ENCODE data around the gene MUSTN1. TPM values are rescaled to one million over a fixed set of nuclear protein-coding genes. Genes with fewer than 3 reads are reported as not detected.

MUSTN1 gene
- total and polyA plus RNA-seq, 2 of the 13 experiments (the other 11 are each of a cell fraction or from before 2014, with no cell fraction given) = 0.84 to 1.4 TPM

DNA sequence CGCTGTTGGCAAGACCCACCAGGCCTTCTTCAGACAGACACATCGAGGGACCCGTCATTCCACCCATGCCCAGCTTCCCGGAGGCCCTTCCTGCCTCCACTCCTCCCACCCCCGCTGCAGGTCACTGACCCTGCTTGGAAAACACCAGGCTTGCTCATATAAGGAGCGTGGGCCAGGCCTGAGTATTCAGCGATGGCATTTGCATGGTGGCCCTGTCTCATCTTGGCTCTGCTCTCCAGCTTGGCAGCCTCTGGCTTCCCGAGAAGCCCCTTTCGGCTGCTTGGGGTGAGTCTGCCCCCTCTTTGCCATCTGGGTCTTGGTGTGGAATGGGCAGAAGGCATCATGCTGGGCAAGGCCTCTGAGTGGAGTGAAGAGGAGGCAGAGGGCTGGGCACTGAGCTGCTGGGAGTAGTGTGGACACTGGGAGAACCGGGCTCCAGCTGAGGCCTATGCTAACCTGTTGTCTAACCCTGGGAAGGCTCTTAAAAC, 40.2 kb downstream of the MUSTN1 start, which contains the start of gene ITIH3 (continued):
- 0 out of 2 replicates have a peak, but pooled peaks have one; percentile 37 for TF ChIP-seq ZNF572 (CRISPR knock-in tag; IDR thresholded peaks at IDR 0.05)
- TF ChIP-seq ZNF660 (CRISPR knock-in tag; IDR thresholded peaks at IDR 0.05; ENCODE audit: borderline replicate concordance, low read depth) = no peak
- peak; percentile 67; the same call in 1 of the 2 replicates for TF ChIP-seq MAZ (IDR thresholded peaks at IDR 0.05; ENCODE audit: borderline replicate concordance, low read depth, low read length)
- no peak for TF ChIP-seq MAZ (CRISPR knock-in tag; IDR thresholded peaks at IDR 0.05; ENCODE audit: low read depth)
- TF ChIP-seq ZNF652 (CRISPR knock-in tag; IDR thresholded peaks at IDR 0.05; ENCODE audit: borderline replicate concordance, low read depth) = no peak
- no peak for TF ChIP-seq MYNN (CRISPR knock-in tag; IDR thresholded peaks at IDR 0.05; ENCODE audit: low read depth)
- TF ChIP-seq, protein P1, sequence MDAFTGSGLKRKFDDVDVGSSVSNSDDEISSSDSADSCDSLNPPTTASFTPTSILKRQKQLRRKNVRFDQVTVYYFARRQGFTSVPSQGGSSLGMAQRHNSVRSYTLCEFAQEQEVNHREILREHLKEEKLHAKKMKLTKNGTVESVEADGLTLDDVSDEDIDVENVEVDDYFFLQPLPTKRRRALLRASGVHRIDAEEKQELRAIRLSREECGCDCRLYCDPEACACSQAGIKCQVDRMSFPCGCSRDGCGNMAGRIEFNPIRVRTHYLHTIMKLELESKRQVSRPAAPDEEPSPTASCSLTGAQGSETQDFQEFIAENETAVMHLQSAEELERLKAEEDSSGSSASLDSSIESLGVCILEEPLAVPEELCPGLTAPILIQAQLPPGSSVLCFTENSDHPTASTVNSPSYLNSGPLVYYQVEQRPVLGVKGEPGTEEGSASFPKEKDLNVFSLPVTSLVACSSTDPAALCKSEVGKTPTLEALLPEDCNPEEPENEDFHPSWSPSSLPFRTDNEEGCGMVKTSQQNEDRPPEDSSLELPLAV (CRISPR knock-in tag; conservative IDR thresholded peaks at IDR 0.05; ENCODE audit: low read depth) = no peak
- TF ChIP-seq DNMT3B (CRISPR knock-in tag; conservative IDR thresholded peaks at IDR 0.05) = no peak
- TF ChIP-seq, protein P2, sequence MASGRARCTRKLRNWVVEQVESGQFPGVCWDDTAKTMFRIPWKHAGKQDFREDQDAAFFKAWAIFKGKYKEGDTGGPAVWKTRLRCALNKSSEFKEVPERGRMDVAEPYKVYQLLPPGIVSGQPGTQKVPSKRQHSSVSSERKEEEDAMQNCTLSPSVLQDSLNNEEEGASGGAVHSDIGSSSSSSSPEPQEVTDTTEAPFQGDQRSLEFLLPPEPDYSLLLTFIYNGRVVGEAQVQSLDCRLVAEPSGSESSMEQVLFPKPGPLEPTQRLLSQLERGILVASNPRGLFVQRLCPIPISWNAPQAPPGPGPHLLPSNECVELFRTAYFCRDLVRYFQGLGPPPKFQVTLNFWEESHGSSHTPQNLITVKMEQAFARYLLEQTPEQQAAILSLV (CRISPR knock-in tag; IDR thresholded peaks at IDR 0.05; ENCODE audit: borderline replicate concordance) = no peak
- TF ChIP-seq ZNF263 (CRISPR knock-in tag; IDR thresholded peaks at IDR 0.05) = no peak
- TF ChIP-seq ZNF354B (CRISPR knock-in tag; IDR thresholded peaks at IDR 0.05) = 0 out of 2 replicates have a peak, but pooled peaks have one; percentile 53
- TF ChIP-seq, protein P3, sequence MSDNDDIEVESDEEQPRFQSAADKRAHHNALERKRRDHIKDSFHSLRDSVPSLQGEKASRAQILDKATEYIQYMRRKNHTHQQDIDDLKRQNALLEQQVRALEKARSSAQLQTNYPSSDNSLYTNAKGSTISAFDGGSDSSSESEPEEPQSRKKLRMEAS (IDR thresholded peaks at IDR 0.05) = peak; percentile 54
- TF ChIP-seq ZNF431 (CRISPR knock-in tag; IDR thresholded peaks at IDR 0.05; ENCODE audit: borderline replicate concordance, low read depth) = no peak
- TF ChIP-seq, protein P4, sequence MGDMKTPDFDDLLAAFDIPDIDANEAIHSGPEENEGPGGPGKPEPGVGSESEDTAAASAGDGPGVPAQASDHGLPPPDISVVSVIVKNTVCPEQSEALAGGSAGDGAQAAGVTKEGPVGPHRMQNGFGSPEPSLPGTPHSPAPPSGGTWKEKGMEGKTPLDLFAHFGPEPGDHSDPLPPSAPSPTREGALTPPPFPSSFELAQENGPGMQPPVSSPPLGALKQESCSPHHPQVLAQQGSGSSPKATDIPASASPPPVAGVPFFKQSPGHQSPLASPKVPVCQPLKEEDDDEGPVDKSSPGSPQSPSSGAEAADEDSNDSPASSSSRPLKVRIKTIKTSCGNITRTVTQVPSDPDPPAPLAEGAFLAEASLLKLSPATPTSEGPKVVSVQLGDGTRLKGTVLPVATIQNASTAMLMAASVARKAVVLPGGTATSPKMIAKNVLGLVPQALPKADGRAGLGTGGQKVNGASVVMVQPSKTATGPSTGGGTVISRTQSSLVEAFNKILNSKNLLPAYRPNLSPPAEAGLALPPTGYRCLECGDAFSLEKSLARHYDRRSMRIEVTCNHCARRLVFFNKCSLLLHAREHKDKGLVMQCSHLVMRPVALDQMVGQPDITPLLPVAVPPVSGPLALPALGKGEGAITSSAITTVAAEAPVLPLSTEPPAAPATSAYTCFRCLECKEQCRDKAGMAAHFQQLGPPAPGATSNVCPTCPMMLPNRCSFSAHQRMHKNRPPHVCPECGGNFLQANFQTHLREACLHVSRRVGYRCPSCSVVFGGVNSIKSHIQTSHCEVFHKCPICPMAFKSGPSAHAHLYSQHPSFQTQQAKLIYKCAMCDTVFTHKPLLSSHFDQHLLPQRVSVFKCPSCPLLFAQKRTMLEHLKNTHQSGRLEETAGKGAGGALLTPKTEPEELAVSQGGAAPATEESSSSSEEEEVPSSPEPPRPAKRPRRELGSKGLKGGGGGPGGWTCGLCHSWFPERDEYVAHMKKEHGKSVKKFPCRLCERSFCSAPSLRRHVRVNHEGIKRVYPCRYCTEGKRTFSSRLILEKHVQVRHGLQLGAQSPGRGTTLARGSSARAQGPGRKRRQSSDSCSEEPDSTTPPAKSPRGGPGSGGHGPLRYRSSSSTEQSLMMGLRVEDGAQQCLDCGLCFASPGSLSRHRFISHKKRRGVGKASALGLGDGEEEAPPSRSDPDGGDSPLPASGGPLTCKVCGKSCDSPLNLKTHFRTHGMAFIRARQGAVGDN (CRISPR knock-in tag; IDR thresholded peaks at IDR 0.05) = peak; percentile 82
- no peak for TF ChIP-seq REXO4 (CRISPR knock-in tag; IDR thresholded peaks at IDR 0.05; ENCODE audit: borderline replicate concordance)
- no peak for TF ChIP-seq TBP (CRISPR knock-in tag; IDR thresholded peaks at IDR 0.05)
- no peak for TF ChIP-seq SATB2 (CRISPR knock-in tag; IDR thresholded peaks at IDR 0.05)
- TF ChIP-seq NKX3-1 (CRISPR knock-in tag; IDR thresholded peaks at IDR 0.05) = no peak
- no peak for TF ChIP-seq MED13 (CRISPR knock-in tag; IDR thresholded peaks at IDR 0.05)
- no peak; the same call in 1 of the 2 replicates for TF ChIP-seq ZNF225 (CRISPR knock-in tag; IDR thresholded peaks at IDR 0.05)
- TF ChIP-seq GABPB1 (CRISPR knock-in tag; IDR thresholded peaks at IDR 0.05) = peak; percentile 62
- no peak for TF ChIP-seq RFX5 (IDR thresholded peaks at IDR 0.05; ENCODE audit: low read depth, low read length)
- TF ChIP-seq CC2D1A (CRISPR knock-in tag; IDR thresholded peaks at IDR 0.05) = no peak
- TF ChIP-seq NONO (IDR thresholded peaks at IDR 0.05) = no peak
- no peak for TF ChIP-seq NONO (CRISPR knock-in tag; conservative IDR thresholded peaks at IDR 0.05)
- TF ChIP-seq FOXJ3 (CRISPR knock-in tag; IDR thresholded peaks at IDR 0.05; ENCODE audit: borderline replicate concordance) = no peak
